Right lobe of liver (tissue), 4 donors: Measurements from ENCODE around the gene CT47A1.

Experiments used
- POLR2A ChIP-seq: fragments of 450-650 bp; IDR thresholded peaks from one replicate; pipeline ENCODE4 v1.6.1; 2017; ENCODE audit warnings: antibody characterized with exemption, mild to moderate bottlenecking
- TF ChIP-seq, protein P1 (sequence below), 4 donors: fragments of 200-600 bp in 3 of 4; fragments of 450-650 bp in 1 of 4; IDR thresholded peaks; one replicate each; pipeline versions ENCODE4 v1.5.1 to v1.8.0; 2016 to 2022; ENCODE audit warnings: antibody characterized with exemption in 4 of 4, mild to moderate bottlenecking in 2 of 4
- donor health status: DM: no; HTN: no; CAD: no.
- donor health status: DM: no; HTN: no; CAD: no.
- donor health status: DM: no; HTN: yes; CAD: no.

DNA sequence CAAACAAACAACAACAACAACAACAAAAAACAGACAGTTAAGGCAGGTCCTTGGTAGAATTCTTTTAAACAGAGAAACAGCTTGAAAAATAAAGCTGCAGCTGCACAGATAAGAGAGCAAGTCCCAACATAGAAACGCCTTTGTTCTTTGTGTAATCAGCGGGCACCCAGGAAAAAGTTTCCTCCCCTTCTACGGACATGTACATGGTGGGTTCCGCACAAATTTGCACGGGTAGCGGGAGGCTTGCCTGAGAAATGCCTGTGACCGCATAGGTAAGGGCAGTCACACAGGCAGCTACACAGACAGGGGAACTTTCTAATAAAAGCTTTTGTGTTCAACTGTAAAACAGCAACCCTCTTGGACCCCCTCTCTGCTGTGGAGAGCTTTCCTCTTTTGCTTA lies 25.7 kb upstream of the CT47A1 start:
- TF ChIP-seq, protein P1, sequence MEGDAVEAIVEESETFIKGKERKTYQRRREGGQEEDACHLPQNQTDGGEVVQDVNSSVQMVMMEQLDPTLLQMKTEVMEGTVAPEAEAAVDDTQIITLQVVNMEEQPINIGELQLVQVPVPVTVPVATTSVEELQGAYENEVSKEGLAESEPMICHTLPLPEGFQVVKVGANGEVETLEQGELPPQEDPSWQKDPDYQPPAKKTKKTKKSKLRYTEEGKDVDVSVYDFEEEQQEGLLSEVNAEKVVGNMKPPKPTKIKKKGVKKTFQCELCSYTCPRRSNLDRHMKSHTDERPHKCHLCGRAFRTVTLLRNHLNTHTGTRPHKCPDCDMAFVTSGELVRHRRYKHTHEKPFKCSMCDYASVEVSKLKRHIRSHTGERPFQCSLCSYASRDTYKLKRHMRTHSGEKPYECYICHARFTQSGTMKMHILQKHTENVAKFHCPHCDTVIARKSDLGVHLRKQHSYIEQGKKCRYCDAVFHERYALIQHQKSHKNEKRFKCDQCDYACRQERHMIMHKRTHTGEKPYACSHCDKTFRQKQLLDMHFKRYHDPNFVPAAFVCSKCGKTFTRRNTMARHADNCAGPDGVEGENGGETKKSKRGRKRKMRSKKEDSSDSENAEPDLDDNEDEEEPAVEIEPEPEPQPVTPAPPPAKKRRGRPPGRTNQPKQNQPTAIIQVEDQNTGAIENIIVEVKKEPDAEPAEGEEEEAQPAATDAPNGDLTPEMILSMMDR (IDR thresholded peaks at IDR 0.05) = no peak
- TF ChIP-seq POLR2A = no peak
